HL-60/S4 (cell line): ENCODE measurements around the gene CREB3L1.

Experiments used
- in situ Hi-C: fragments of 300-500 bp; cut with MboI; formaldehyde crosslinking; loops from 2 replicates; pipeline ENCODE4 v1.14.3; 2022; ENCODE audit warnings: low sequenced_read_pairs

The CREB3L1 gene, protein sequence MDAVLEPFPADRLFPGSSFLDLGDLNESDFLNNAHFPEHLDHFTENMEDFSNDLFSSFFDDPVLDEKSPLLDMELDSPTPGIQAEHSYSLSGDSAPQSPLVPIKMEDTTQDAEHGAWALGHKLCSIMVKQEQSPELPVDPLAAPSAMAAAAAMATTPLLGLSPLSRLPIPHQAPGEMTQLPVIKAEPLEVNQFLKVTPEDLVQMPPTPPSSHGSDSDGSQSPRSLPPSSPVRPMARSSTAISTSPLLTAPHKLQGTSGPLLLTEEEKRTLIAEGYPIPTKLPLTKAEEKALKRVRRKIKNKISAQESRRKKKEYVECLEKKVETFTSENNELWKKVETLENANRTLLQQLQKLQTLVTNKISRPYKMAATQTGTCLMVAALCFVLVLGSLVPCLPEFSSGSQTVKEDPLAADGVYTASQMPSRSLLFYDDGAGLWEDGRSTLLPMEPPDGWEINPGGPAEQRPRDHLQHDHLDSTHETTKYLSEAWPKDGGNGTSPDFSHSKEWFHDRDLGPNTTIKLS

DNA sequence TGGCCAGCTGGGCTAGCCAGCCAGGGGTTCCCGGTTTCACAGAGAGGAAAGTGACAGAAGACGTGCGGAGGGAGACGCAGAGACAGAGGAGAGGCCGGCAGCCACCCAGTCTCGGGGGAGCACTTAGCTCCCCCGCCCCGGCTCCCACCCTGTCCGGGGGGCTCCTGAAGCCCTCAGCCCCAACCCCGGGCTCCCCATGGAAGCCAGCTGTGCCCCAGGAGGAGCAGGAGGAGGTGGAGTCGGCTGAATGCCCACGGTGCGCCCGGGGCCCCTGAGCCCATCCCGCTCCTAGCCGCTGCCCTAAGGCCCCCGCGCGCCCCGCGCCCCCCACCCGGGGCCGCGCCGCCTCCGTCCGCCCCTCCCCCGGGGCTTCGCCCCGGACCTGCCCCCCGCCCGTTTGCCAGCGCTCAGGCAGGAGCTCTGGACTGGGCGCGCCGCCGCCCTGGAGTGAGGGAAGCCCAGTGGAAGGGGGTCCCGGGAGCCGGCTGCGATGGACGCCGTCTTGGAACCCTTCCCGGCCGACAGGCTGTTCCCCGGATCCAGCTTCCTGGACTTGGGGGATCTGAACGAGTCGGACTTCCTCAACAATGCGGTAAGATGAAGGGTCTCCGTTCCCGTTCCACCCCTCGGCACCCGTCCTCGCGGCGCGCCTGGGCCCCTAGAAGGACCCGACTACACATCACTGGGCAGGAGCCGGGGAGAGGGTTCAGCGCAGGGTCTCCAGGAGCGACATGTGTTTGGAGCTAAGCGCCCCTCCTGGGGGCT is at the start of gene CREB3L1:
Gene CREB3L1 (plus strand): TSS at position 41 of the 765 bp plus-strand sequence. CDS start 450 bp downstream, at position 491.
- in situ Hi-C loops: no loop called here

DNA sequence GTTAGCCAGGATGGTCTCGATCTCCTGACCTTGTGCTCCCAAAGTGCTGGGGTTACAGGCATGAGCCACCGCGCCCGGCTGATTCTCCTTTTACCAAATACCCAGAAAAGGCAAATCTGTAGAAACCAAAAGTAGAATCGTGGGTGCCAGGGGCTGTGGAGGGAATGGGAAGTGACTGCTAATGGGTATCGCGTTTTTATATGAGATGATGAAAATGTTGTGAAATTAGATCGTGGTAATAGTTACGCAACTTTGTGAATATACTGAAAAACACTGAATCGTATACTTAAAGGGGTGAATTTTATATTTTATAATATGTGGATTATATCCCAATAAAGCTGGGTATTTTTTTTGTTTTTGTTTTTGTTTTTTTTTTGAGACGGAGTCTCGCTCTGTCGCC is 48.2 kb upstream of the CREB3L1 start:
- in situ Hi-C loops: loop anchor here (25.0 kb wide), 1 partner anchor 308 kb away; no protein-coding TSS in a partner anchor

DNA sequence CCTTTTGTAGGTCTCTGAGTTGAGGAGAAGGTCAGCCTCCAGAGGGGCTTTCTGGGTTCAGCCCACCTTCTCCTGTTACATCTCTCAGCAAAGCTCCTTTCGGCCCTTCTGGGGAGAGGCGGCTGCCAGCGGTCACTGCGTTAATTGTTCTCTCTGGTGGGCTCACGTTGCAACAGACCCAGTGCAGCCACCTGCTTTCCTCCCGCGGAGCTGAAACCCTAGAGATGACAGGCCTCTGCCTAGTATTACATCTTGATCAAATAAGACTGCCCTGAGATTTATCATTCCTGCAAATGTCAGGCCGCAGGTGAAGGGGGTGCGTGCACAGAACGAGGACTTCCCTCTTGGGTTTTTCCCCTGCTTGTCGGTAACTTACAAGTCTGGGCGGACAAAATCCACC is 43.2 kb upstream of the CREB3L1 start:
- in situ Hi-C loops: loop anchor here (25.0 kb wide), 1 partner anchor 303 kb away; no protein-coding TSS in a partner anchor

DNA sequence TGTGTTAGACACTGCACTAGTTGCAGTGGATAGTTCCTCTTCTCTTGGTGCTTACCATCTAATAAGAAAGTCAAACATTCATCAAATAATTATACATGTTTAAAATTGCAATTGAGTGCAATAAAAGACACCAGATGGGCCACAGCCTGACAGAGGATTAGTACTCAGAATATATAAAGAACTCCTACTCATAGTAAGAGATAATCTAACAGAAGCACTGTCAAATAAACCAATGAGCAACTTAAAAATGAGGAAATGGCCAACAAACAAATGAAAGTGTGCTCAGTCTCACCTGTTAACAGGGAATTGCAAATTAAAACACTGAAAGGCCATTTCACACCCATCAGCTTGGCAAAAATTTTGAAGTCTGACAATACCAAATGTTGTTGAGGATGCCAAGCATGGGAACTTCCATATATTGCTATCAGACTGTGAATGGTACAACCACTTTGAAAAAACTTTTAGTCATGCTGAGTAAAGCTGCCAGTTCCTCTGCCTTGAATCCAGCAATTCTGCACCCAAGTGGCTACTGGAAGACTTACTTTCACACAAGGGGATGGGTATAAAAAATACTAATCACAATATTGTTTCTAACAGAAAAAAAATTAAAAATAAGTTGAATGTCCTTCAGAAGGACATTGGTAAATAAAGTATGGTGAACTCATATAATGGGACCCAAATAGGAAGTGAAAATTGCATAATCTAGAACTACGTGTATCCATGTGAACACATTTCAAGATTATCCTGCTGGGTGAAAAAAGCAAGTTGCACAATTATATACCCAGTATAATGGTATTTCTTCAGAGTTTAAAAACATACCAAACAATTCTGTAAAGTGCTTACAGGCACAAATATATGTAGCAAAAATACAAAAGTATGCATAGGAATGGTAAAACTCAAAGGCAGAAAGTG is 41.4 kb upstream of the CREB3L1 start:
- in situ Hi-C loops: loop anchor here (25.0 kb wide), 1 partner anchor 301 kb away; no protein-coding TSS in a partner anchor

DNA sequence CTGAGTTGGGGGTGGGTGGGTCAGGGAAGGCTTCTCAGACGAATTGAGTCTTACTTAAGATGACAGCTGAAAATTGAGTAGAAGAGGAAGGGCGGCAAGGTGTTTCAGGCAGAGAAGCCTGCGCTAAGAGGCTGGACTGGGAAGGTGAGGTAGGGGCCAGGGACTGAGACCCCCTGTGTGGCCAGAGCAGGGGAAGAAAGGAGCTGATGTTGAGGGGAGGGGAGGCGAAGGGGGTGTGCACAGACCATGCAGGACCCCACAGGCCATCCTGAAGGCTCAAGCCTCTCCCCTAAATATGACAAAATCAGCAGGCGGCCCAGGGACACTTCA is 40.6 kb upstream of the CREB3L1 start:
- in situ Hi-C loops: loop anchor here (25.0 kb wide), 1 partner anchor 300 kb away; no protein-coding TSS in a partner anchor

DNA sequence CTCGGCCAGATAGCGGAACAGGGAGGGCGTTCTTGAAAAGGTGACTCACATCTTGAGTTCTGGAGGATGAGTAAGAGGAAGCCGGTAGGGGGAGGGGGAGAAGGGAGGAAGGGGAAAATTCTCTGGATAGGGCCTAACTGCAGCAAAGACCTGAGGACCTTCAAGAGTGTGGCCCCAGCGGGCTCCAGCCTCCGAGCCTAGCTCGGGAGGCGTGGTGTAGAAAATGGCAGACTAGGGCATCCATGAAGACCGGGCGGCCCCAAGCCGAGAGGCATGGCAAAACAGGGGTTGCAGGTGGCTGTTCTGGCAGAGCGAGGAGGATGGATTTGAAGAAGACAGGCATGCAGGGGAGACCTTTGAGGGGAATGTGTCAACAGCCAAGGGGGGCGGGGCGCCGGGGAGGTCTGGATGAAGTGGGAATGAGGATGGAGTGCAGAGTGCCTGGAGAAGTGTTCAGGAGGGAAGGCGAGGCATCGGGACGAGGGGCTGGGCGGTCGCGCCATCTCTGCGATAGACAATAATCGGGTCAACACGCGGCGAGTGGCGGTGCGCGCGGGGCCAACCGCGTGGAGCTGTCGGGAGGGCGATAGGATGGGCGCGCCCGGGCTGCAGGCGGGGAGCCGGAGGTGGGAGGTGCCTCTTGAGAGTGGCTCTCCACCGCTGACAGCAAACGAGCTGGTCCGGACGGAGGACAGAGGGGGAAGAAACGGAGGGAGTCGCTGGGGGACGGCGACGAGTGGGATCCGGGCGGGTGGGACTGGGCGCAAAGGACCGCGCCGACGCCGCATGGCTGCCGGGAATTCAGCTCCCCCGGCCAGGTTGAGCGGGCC is 40.0 kb upstream of the CREB3L1 start:
- in situ Hi-C loops: loop anchor here (25.0 kb wide), 1 partner anchor 300 kb away; no protein-coding TSS in a partner anchor

DNA sequence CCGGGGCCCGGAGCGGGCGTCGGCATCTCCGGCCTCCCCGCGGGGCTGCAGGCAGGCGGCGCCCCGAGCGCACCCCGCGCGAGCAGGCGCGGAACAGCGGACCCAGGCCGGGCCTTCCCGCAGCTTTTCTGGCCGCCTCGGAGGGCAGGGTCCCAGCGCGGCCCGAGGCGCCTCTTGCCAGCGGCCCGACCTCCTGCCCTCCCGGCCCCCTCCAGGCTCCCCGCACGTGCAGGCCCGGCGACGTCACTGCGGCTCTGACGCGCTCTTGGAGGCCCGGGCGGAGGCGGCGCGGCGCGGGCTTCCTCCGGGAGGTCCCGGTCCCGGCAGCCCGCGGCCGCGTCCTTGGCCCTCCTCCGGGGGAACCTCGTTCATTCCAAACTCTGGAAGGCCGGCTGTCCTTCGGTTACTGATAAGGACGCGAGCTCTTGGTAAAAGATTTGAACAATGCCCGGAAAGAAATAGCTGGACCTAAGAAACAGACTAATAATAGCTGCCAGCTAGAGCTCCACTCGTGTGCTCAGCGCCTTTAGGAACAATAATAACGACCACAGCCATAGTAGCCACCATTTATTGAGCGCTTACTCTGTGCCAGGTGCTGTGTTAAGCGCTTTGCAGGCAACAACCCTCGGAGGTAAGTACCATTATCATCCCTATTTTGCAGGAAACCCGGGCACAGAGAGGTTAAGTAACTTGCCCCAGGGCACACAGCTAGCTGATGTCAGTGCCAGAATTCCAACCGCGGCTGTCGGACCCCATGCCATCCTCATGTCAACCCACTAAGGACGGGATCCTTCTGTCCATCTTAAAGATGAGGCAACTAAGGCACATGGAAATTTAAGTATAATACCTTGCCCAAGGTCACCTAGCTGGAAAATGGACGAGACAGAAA is 39.1 kb upstream of the CREB3L1 start:
- in situ Hi-C loops: loop anchor here (25.0 kb wide), 1 partner anchor 299 kb away; no protein-coding TSS in a partner anchor

DNA sequence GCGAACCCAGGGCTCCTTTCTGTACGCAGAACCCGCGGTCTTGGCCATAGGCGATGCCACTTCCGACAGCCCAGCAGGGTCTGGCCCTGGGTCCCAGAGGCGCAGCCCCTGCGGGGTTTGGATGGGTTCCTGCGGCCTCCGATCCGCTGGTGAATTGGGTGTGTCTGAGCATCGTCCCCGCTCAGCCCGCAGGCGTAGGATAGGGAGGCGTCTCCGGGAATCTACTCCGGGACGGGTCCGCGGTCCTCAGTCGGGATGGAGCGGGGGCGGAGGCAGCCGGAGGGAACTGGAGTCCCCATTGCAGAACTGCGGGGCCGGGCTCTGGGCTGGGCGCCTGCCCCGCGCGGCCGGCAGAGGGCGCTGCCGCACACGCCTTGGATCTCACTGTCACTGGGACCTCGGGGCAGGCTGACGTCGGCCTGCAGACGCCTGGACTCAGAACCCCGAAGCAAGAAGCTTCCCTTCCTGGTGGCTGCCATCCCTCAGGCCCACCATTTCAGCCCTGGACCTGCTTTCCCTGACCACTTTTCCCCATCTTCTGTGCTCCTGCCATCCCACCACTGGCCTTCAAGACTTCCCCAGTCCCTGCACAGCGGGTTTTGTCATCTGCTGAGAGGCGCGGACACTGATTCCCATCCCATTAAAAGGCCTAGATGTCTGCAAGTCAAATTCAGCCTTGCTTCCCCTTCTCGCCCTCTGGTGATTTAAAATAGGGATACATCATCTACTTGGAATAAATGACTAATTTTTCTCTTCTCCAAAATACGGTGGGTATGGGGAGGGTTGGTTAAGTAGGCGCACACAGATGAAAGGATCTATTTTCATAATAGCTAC is 38.3 kb upstream of the CREB3L1 start:
- in situ Hi-C loops: loop anchor here (25.0 kb wide), 1 partner anchor 298 kb away; no protein-coding TSS in a partner anchor

DNA sequence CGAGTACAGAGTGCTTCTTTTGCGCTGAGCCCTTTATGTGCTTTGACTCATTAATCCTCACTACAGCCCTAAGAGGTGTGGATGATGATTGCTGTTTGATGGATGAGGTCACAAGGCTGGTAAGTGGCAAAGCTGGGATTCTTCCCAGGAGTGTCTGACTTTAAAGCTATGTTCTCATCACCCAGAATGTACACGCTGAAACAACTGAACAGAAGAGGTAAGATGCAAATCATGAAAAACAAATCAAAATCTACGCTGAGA is 37.7 kb upstream of the CREB3L1 start:
- in situ Hi-C loops: loop anchor here (25.0 kb wide), 1 partner anchor 298 kb away; no protein-coding TSS in a partner anchor

DNA sequence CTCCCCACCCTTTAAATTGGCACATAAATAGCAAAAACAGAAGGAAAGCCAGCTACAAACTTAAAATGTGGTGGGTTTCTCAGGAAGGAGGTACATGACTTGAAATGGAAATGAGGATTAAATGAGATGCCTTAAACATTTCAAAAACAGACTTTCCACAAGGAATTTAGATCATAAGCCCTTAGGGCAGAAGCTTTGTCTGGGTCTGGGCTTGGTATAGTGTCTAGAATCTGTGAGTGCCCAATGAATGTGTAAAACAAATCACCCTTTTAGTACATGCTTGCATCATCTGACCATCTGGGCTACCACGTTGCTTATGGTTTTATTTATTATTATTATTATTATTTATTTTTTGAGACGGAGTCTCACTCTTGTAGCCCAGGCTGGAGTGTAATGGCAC is 37.1 kb upstream of the CREB3L1 start:
- in situ Hi-C loops: loop anchor here (25.0 kb wide), 1 partner anchor 297 kb away; no protein-coding TSS in a partner anchor

DNA sequence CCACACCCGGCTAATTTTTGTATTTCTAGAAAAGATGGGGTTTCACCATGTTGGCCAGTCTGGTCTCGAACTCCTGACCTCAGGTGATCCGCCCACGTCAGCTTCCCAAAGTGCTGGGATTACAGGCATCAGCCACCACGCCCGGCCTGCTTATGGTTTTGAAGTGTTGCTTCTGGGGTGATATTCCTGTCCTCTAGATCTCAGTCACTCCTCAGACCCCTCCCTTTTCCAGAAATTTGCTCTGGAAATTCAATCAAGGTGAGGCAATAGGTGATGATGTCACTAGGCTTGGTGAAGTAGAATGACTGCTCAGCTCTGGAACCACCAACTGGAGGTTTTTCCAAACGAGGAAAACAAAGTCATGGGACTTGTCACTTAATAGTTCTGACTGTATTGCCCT is 36.6 kb upstream of the CREB3L1 start:
- in situ Hi-C loops: loop anchor here (25.0 kb wide), 1 partner anchor 296 kb away; no protein-coding TSS in a partner anchor

DNA sequence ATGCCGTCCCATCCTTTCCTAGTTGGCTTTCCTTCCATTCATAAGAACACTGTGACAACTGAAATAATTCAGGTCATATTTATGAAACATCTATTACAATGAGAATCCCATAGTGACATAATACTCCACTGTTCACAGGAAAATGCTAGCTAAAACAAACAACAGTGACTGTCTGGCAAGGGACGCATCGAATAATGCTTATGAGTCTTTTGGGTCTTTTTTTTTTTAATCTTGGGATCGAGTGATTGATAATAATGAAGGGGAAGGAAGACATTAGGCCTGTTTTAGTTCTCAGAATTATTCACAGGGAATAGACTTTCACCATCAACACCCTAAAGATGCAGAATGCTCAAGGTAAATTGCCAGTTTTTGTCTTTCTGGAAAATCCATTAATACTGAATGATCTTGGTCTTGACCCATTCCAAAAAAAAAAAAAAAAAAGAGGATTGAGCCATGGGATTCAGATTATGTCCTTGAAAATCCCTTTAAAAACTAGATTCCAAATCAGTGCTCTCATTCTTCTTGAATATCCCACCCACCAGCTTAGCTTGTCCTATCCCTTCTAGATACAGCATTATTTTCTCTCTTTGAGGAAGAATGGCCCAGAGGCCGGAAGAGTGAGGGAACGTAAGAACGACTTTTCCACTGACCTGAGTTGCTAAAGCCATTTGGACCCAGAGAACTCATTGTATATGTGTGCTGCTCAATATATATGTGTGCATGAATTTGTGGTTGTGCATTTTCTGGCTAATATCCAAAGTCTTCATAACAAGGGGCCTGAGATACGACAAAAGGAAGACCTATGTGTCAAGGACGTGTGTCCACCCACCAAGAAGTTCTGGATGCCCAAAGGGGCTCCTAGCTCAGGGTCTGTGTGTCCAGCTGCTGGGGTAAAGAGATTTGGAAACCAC is 35.2 kb upstream of the CREB3L1 start:
- in situ Hi-C loops: loop anchor here (25.0 kb wide), 1 partner anchor 295 kb away; no protein-coding TSS in a partner anchor

DNA sequence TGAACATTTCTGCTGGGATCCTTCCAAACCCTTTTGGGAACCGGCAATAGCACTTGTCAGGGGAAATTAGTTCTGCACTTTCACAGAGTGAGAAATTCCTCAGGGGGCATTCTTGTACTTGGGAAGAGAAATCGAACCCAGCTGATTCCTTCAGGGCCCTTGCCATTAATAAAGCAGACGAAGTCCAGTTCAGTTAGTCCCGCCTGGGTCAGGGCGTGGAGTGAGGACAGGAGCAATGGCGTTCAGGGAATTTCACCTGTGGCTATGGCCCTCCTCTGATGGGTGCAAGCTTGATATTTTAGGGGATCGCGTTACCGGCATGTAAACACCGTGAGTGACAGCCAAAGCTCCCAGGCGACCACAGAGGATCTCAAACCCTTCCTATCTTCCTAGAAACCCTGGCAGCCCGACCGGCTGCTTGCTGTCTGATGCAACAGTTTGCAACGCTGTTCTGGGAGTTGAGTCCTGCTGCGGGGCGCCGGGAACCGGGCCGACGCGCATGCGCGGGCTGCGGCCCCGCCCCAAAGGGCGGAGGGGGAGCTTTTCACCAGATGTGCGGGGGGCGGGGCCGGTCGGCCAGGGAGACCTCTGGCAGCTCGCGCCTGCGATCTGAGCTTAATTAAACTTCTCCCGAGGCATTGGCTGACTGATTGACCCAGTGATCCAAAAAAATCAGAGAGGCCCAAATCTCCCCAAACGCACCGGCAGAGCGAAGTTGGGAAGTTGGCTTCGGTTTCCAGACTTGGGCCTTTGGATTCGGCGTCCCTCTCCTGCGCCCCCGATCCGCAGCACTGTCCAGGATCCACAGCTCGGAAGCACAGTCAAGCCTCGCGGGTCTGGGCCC is 34.3 kb upstream of the CREB3L1 start:
- in situ Hi-C loops: loop anchor here (25.0 kb wide), 1 partner anchor 294 kb away; no protein-coding TSS in a partner anchor

DNA sequence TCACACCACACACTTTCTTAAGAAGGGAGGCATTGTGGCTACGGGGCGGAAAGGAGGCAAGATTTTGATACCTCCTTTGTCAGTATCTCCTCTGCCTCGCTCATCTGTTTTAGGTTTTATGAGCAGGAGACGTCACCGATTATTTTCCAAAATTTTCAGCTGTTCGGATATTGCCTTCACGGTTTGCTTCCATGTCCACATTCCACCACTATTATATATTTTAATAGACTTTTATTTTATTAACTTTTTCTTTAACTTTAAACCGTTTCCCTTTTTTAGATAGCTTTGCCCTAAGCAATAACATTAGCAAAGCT is 33.7 kb upstream of the CREB3L1 start:
- in situ Hi-C loops: loop anchor here (25.0 kb wide), 1 partner anchor 294 kb away; no protein-coding TSS in a partner anchor

DNA sequence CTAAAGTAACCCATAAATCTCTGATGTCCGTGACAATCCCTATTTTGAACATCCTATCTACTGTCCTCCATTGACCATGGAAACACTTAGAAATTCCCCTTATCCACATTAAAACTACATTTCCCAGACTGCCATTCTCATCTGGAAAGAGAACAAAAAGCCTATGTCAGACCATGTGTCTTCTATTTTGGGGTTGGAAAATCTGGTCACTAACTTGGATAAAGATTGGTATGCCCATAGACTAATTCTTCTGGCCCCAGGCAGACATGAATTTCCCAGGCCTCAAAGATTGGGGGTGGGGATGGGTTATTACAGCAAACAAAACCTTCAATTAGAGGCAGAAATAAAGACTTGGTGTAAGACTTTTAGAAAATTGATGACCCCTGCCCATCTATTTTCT is 30.9 kb upstream of the CREB3L1 start:
- in situ Hi-C loops: loop anchor here (25.0 kb wide), 1 partner anchor 291 kb away; no protein-coding TSS in a partner anchor

DNA sequence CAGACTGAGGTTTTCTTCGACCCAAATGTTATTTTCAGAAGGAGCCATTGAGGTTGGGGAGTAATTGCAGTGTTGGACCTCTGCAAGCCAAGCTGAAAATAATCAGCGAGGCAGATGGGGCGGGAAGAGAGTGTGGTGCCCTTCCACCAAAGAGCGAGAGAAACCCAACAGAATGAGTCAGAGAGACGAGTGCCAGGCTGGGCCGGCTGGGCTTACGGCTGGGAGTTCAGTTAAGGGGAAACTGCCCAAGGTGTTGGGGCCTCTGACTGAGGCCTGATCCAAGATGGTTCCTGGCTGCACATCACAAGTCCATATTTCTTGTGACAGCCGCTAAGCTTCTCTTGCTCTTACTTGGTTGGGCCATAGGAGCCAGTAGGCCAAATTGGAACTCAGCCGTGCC is 30.4 kb upstream of the CREB3L1 start:
- in situ Hi-C loops: loop anchor here (25.0 kb wide), 1 partner anchor 290 kb away; no protein-coding TSS in a partner anchor
